Mesothelial cell of epicardium (in vitro differentiated cells): ENCODE results near the gene IFITM2. TPM values are rescaled to one million over a fixed set of nuclear protein-coding genes. Genes with fewer than 3 reads are reported as not detected.

Experiments used
- DNase-seq, 2 experiments: peaks; one replicate each; pipeline ENCODE4 v3.0.0; 2021; ENCODE audit warnings: low spot score in 2 of 2; ENCODE audit not compliant: unreplicated experiment in 2 of 2
- H3K27ac Mint-ChIP-seq: 2 replicates; pipeline ENCODE4 v1.8.0; 2021; ENCODE audit warnings: mixed read lengths
- H3K27me3 Mint-ChIP-seq: 2 replicates; pipeline ENCODE4 v1.8.0; 2021; ENCODE audit warnings: low read depth, mixed read lengths
- H3K36me3 Mint-ChIP-seq: 2 replicates; pipeline ENCODE4 v1.8.0; 2021; ENCODE audit warnings: mixed read lengths
- H3K4me1 Mint-ChIP-seq: 2 replicates; pipeline ENCODE4 v1.8.0; 2021; ENCODE audit warnings: mixed read lengths
- H3K4me3 Mint-ChIP-seq: 2 replicates; pipeline ENCODE4 v1.8.0; 2021; ENCODE audit warnings: mild to moderate bottlenecking, moderate library complexity, mixed read lengths
- H3K9me3 Mint-ChIP-seq: 2 replicates; pipeline ENCODE4 v1.8.0; 2021; ENCODE audit warnings: mixed read lengths
- total RNA-seq: library from RNA; stranded (reverse); gene quantifications from 3 replicates; pipeline ENCODE4 v1.2.1, GENCODE V29; 2021
- TF ChIP-seq, protein P1 (sequence below): fragments of 200-600 bp; sonication (generic); IDR thresholded peaks from one replicate; pipeline ENCODE4 v1.5.0; 2021; ENCODE audit warnings: antibody characterized with exemption; ENCODE audit not compliant: unreplicated experiment

IFITM2 gene
- total RNA-seq, 1 donor from 2014 or later = 208 TPM

DNA sequence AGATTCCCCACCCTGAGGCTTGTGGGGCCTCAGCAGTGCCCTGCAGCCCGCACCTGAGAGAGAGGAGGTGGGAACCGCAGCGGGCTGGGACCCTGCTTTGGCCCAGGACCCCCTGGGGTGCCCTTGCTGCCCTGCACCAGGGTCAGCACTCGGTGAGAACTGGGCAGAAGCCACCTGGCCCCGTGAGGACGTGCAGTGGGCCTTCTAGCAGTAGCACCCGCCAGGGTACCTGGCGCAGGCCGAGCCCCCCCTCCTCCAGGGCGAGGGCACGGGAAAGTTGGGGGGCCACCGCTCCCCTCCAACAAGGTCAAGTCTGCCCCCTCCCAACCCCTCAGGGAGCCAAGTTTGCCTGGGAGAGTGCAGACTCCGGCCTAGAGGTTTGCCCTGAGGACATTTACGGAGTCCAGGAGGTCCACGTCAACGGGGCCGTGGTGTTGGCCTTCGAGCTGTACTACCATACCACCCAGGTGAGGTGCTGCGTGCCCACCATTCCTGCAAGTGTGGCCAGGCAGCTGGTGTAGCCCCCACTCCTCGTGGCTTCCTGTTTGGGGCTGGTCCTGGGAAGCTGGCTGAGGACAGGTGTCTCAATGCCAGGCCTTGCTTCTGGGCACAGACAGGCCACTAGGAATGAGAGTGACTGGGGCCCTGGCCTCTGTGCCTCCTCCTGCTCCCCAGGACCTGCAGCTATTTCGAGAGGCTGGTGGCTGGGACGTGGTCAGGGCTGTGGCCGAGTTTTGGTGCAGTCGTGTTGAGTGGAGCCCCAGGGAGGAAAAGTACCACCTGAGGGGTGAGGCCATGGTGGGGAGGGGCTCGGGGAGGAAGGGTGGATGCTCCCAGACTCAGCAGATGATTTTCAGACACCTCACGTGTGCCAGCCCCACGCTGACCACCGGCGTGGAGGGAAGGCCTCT, 15.2 kb upstream of the IFITM2 start:
- peaks cover 20% of the 10 kb centered on the region for H3K4me1 Mint-ChIP-seq
- H3K9me3 Mint-ChIP-seq = no peaks in the 10 kb centered on the region
- H3K36me3 Mint-ChIP-seq = no peaks in the 10 kb centered on the region
- H3K4me3 Mint-ChIP-seq = no peak overlapping the region
- no peak for DNase-seq
- peaks cover 6% of the 10 kb centered on the region for H3K27me3 Mint-ChIP-seq
- no peak overlapping the region for H3K27ac Mint-ChIP-seq
- TF ChIP-seq, protein P1, sequence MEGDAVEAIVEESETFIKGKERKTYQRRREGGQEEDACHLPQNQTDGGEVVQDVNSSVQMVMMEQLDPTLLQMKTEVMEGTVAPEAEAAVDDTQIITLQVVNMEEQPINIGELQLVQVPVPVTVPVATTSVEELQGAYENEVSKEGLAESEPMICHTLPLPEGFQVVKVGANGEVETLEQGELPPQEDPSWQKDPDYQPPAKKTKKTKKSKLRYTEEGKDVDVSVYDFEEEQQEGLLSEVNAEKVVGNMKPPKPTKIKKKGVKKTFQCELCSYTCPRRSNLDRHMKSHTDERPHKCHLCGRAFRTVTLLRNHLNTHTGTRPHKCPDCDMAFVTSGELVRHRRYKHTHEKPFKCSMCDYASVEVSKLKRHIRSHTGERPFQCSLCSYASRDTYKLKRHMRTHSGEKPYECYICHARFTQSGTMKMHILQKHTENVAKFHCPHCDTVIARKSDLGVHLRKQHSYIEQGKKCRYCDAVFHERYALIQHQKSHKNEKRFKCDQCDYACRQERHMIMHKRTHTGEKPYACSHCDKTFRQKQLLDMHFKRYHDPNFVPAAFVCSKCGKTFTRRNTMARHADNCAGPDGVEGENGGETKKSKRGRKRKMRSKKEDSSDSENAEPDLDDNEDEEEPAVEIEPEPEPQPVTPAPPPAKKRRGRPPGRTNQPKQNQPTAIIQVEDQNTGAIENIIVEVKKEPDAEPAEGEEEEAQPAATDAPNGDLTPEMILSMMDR = no peak

GRCh38 chr11:293271-293851, 14.3 kb upstream of the IFITM2 start:
- Mint-ChIP-seq H3K4me1 (peaks cover 14% of the 10 kb centered on the region), H3K27me3 (no peaks in the 10 kb centered on the region), H3K4me3 (no peak overlapping the region), H3K36me3 (no peaks in the 10 kb centered on the region), H3K9me3 (no peaks in the 10 kb centered on the region), H3K27ac (no peak overlapping the region)
- no peak for DNase-seq
- TF ChIP-seq, protein P1 = no peak

- peaks cover 14% of the 10 kb centered on the region for H3K4me1 Mint-ChIP-seq
- H3K9me3 Mint-ChIP-seq = no peaks in the 10 kb centered on the region
- TF ChIP-seq, protein P1 = no peak
- no peak for DNase-seq
- no peak overlapping the region for H3K27ac Mint-ChIP-seq
- H3K36me3 Mint-ChIP-seq = no peaks in the 10 kb centered on the region
- no peaks in the 10 kb centered on the region for H3K27me3 Mint-ChIP-seq
- H3K4me3 Mint-ChIP-seq = no peak overlapping the region
Observed at GRCh38 chr11:293852-294661, 13.6 kb upstream of the IFITM2 start.

GRCh38 chr11:294780-295179, 12.8 kb upstream of the IFITM2 start:
- Mint-ChIP-seq H3K4me3 (no peak overlapping the region), H3K27me3 (peaks cover under 1% of the 10 kb centered on the region), H3K9me3 (no peaks in the 10 kb centered on the region), H3K4me1 (peaks cover 9% of the 10 kb centered on the region), H3K27ac (no peak overlapping the region), H3K36me3 (no peaks in the 10 kb centered on the region)
- TF ChIP-seq, protein P1 = no peak
- DNase-seq = no peak

- peaks cover 7% of the 10 kb centered on the region for H3K27me3 Mint-ChIP-seq
- H3K27ac Mint-ChIP-seq = no peak overlapping the region
- no peaks in the 10 kb centered on the region for H3K36me3 Mint-ChIP-seq
- H3K4me1 Mint-ChIP-seq = peaks cover 11% of the 10 kb centered on the region
- no peak overlapping the region for H3K4me3 Mint-ChIP-seq
- no peaks in the 10 kb centered on the region for H3K9me3 Mint-ChIP-seq
- no peak for DNase-seq
- TF ChIP-seq, protein P1 = no peak
Observed at GRCh38 chr11:295351-296170, 12.1 kb upstream of the IFITM2 start.
